VCaP (cell line): ENCODE data around the gene AFAP1L1.

Experiments used
- H3K27ac ChIP-seq: fragments of 450-650 bp; 2 replicates; pipeline ENCODE4 v1.5.1; 2017
- TF ChIP-seq, protein P1 (sequence below): fragments of 450-650 bp; conservative IDR thresholded peaks from 2 replicates; pipeline ENCODE4 v1.5.1; 2017; ENCODE audit warnings: mild to moderate bottlenecking, moderate library complexity

The AFAP1L1 gene

GRCh38 chr5:149355688-149356087 is 84.0 kb downstream of the AFAP1L1 start:
- no peak overlapping the region for H3K27ac ChIP-seq
- TF ChIP-seq, protein P1, sequence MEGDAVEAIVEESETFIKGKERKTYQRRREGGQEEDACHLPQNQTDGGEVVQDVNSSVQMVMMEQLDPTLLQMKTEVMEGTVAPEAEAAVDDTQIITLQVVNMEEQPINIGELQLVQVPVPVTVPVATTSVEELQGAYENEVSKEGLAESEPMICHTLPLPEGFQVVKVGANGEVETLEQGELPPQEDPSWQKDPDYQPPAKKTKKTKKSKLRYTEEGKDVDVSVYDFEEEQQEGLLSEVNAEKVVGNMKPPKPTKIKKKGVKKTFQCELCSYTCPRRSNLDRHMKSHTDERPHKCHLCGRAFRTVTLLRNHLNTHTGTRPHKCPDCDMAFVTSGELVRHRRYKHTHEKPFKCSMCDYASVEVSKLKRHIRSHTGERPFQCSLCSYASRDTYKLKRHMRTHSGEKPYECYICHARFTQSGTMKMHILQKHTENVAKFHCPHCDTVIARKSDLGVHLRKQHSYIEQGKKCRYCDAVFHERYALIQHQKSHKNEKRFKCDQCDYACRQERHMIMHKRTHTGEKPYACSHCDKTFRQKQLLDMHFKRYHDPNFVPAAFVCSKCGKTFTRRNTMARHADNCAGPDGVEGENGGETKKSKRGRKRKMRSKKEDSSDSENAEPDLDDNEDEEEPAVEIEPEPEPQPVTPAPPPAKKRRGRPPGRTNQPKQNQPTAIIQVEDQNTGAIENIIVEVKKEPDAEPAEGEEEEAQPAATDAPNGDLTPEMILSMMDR: no peak

DNA sequence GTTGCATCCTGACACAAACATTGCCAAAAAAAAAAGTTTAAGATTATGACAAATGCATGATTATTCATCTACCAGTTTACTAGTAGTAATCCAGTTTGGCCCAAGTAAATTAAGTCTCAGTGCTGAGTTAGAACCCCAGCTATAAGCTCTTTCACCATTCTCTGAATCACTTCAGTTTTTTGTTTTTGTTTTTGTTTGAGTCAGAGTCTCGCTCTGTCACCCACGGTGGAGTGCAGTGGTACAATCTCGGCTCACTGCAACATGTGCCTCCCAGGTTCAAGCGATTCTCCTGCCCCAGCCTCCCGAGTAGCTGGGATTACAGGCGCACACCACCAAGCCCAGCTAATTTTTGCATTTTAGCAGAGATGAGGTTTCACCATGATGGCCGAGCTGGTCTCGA is 84.7 kb downstream of the AFAP1L1 start:
- peak overlapping the region; percentile 76; the same call in 1 of the 2 replicates for H3K27ac ChIP-seq
- TF ChIP-seq, protein P1: no peak

GRCh38 chr5:149357370-149358293 is 86.0 kb downstream of the AFAP1L1 start, which contains the start of gene PCYOX1L:
PCYOX1L (plus strand) TSS chr5:149358046; CDS start chr5:149358069, 23 bp downstream.
- TF ChIP-seq, protein P1: no peak
- H3K27ac ChIP-seq: peak within 1 kb of the TSS; percentile 76

DNA sequence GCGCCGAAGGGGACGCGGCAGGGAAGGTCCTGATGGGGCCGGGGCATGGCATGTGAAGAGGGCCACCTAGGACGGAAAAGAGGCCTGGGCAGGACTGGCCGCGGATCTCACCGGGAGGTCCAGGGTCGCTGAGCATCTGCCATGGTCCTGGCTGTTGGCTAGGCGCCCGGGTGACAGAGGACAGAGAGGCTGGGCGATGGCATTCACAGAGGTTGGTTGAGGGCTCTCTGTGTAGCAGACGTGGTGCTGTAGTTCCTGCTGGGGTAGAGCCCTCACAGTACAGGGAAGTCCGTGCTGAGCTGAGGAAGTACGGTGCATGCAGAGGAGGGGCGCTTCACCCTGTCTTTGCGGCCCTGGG is 86.6 kb downstream of the AFAP1L1 start:
- TF ChIP-seq, protein P1: no peak
- peak overlapping the region; percentile 76 for H3K27ac ChIP-seq

GRCh38 chr5:149358868-149359495 is 87.3 kb downstream of the AFAP1L1 start:
- peak overlapping the region; percentile 76 for H3K27ac ChIP-seq
- TF ChIP-seq, protein P1: no peak

DNA sequence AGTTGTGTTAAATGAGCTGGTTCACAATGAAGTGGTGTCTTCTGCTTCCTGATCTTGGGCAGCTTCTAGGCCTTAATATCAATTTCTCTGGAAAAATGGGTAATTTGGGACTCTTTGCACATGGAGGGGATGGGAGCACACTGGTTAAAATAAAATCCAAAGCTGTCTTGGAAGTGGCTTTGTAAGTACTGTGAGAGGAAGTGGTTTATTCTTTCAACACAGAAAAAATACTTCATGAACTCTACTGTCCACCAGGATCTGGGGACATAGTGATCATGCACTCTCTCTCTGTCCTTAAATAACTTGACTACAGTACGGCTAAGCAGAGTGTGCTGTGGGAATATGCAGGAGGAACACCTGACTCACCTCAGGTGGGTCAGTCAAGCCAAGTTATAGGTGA is 88.6 kb downstream of the AFAP1L1 start:
- no peak overlapping the region for H3K27ac ChIP-seq
- TF ChIP-seq, protein P1: no peak

DNA sequence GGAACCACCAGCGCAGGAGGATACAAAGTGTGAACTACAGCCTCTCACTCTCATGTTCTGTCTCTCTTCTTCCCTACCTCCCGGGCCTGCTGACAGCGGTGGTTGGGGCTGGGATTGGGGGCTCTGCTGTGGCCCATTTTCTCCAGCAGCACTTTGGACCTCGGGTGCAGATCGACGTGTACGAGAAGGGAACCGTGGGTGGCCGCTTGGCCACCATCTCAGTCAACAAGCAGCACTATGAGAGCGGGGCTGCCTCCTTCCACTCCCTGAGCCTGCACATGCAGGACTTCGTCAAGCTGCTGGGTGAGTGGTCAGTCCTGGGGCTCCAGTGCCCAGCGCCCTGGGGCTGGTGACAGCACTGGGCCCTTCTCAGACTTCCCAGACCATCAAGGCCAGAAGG is 90.9 kb downstream of the AFAP1L1 start:
- TF ChIP-seq, protein P1: no peak
- no peak overlapping the region for H3K27ac ChIP-seq
